ENCODE data around the gene CAP2.
"Not testable (repeated sequence)": the region's sequence is repeated elsewhere in the genome, so short reads cannot be mapped to it uniquely, and the experiment has no call there.

The CAP2 gene

GRCh38 chr6:17501982-17502704 lies 108.7 kb downstream of the CAP2 start:
- FAIRE-seq (no peak), DNase-seq (ENCODE audit: low spot score) (no peak)

GRCh38 chr6:17503051-17503450 lies 109.7 kb downstream of the CAP2 start:
- no peak for FAIRE-seq

GRCh38 chr6:17504005-17504404 lies 110.6 kb downstream of the CAP2 start:
- FAIRE-seq = no peak
- DNase-seq (ENCODE audit: low spot score) = no peak

More at GRCh38 chr6:17503051-17503450, 109.7 kb downstream of the CAP2 start:
- no peak for DNase-seq (ENCODE audit: low spot score)

DNA sequence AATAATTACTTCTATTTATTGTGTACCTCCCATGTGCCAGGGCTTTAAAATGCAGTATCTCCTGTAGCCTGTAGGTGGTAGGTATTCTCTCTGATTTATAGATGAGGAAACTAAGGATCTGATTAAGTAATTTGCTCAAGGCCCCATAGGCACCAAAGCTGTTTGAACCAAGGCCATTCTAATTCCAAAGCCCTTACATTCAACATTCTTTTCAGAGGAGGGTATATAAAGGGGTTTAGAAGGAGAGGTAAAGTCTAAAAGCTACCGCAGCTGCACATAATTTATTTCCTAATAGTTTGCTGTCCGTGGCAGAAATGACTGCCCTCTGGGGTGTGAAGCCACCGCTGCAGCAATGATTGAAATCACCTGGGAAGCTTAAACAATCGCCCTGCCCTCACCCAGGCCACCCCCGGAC lies 111.7 kb downstream of the CAP2 start:
- FAIRE-seq (no peak), DNase-seq (ENCODE audit: low spot score) (no peak)

DNA sequence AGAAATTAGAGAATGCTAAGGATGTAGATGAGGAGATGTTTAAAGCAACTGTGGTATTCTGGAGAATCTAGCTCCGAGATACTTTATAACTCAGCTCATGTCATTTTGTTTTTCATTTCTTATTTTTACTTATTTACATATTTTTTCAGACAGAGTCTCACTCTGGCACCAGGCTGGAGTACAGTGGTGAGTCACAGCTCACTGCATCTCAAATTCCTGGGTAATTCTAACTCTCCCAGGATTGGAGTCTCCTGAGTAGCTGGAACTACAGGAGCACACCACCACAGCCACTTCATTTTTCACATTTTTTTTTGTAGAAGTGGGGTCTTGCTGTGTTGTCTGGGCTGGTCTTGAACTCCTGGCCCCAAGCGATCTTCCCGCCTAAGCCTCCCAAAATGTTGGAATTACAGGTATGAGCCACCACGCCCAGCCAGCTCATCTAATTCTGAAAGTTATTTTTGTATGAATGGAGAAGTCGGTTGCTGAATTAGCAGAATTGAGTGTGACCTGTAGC lies 112.4 kb downstream of the CAP2 start:
- DNase-seq (ENCODE audit: low spot score) (no peak), FAIRE-seq (no peak)

- DNase-seq (ENCODE audit: low spot score) (no peak), FAIRE-seq (no peak)
These were observed 113.1 kb downstream of the CAP2 start for GRCh38 chr6:17506531-17506930.

DNA sequence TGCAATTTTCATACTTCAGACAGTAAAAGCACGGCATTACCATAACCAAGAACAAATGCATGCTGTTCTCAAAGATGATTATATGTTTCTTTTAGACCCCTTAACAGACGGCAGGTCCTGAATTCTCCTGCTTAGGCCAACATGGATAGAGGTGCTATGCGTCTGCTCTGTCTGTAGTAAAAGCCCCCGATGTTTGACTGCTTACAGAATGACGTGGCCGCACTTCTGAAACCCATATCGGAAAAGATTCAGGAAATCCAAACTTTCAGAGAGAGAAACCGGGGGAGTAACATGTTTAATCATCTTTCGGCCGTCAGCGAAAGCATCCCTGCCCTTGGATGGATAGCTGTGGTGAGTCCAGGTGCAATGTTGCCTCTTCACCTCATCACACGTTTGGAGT lies 113.6 kb downstream of the CAP2 start:
- DNase-seq (ENCODE audit: low spot score) (no peak), FAIRE-seq (no peak)

DNA sequence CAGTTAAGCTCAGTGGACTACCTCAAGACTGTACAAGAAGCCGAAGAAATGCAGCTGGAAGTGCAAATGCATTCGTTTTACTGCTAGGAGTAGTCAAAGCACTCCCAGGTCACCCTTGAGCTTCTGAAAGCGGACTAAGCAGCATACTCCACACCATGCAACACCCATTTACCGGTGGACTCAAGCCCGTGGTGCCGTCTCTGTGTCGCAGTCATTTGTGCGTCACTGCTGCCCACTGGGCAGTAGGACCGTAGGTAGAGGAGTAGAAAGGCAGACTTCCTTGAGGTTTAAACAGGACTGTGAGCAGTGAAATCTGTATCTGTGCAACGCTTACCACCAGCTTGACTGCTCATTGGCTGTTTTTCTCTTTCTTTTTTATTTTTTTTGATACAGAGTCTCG lies 117.7 kb downstream of the CAP2 start:
- FAIRE-seq (no peak), DNase-seq (ENCODE audit: low spot score) (no peak)

DNA sequence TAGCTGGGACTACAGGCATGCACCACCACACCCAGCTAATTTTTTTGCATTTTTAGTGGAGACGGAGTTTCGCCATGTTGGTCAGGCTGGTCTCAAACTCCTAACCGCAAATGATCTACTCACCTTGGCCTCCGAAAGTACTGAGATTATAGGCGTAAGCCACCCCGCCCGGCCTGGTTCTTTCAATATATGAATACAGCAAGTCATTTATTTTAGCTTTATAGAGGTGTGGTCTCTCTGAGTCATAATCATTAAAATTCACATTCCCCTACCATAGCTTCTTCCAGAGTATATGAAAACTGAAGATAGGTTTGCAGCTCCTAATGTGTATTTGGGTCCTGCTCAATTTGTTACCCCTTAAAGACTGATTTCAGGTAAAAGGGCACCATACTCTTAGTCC lies 118.2 kb downstream of the CAP2 start:
- no peak for FAIRE-seq
- DNase-seq (ENCODE audit: low spot score) = no peak

DNA sequence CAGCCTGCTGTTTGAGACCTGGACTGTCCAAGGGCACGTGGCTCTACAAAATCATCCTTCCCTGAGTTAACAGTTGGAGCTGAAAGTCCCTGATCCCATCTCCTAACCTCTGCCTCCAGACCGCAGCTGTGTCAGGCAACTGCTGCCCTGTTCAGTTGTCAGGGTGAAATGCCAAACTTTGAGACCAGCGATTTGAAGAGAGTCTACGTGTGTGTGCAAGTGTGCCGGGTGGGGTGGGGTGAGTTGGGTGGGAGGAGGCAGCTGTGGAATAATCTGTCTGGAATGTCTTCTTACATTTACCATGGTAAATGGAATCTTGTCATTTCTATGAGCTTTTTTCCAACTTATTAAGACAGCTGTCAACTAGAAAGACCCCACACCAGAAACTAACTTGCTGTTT lies 125.7 kb downstream of the CAP2 start:
- no peak for DNase-seq (ENCODE audit: low spot score)
- no peak for FAIRE-seq

DNA sequence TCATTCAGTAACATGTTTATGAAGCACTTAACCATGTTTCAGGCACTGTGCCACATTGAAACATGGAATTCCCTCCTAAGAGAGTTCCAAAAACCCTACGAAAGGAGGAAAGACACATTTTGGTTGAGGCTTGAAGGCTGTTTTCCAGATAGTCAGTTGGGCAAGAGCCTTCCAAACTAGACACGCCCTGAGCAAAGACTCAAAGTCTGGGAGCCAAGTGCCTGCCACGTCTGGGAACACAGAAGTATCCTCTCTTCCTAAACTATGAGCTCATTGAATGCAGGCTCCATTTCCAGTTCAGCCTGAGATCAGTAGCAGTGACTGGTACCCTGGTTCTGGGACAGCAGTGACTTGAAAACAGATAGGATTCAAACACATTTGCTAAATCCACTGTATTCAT lies 132.2 kb downstream of the CAP2 start:
- FAIRE-seq = no peak

GRCh38 chr6:17527076-17527475 lies 133.7 kb downstream of the CAP2 start:
- FAIRE-seq = no peak
- no peak for DNase-seq (ENCODE audit: low spot score)

More for the DNA sequence above, 132.2 kb downstream of the CAP2 start:
- no peak for DNase-seq (ENCODE audit: low spot score)

DNA sequence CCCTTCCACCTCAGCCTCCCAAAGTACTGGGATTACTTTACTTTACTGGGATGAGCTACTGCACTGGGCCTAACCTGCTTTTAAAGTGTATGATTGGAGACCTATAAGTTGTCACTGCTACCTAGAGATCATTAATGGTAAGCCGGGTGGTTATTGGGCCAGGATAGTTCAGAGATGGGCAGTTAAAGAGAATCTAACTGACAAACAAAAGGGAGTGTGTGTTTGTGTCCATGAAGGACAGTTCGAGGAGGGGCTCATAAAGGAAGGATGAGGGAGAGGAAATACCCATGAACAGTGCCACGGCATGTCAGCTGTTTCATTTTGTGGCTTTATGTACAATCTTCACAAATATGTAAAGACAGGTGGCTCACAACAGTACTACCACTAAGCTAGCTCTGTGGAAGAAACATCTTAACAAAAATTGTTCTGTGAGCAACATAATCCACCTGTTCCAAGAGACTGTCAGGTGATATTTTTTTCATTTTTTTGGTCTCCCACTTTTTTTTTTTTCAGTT lies 137.0 kb downstream of the CAP2 start:
- FAIRE-seq (no peak), DNase-seq (ENCODE audit: low spot score) (no peak)

- DNase-seq (ENCODE audit: low spot score) (no peak), FAIRE-seq (no peak)
These were observed 143.2 kb downstream of the CAP2 start for GRCh38 chr6:17536586-17536985.

GRCh38 chr6:17542243-17542642 lies 148.8 kb downstream of the CAP2 start:
- DNase-seq (ENCODE audit: low spot score) (no peak), FAIRE-seq (no peak)

- not testable (repeated sequence) for DNase-seq (ENCODE audit: low spot score); FAIRE-seq
These were observed 152.3 kb downstream of the CAP2 start for GRCh38 chr6:17545681-17546080.

DNA sequence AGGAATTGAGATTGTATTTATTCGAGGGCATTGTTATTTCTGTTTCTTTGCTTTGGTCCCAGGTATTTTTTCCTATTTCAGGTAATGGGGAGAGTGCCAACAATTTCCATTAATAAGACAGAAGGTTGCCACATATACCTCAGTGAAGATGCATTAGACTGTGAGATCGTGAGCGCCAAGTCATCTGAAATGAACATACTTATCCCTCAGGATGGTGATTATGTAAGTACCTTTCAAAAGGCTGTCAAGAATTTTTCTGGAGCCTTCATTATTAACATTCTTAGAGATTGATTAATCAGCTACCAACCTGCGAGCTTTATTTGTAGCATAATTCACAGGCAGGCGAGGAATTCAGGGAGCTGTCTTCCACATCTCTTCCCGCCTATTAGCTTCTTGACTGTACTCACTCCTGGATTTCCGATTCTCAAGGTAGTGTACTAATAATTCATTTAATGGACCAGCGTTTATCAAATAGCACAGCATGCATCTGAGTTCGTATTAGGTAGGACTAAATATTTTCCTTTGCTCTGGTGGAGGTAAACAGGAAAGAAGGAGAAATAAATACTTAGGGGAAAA lies 158.1 kb downstream of the CAP2 start:
- DNase-seq (ENCODE audit: low spot score) (no peak), FAIRE-seq (no peak)

- DNase-seq (ENCODE audit: low spot score) = no peak
- no peak for FAIRE-seq
These were observed 159.5 kb downstream of the CAP2 start for GRCh38 chr6:17552861-17553260.

DNA sequence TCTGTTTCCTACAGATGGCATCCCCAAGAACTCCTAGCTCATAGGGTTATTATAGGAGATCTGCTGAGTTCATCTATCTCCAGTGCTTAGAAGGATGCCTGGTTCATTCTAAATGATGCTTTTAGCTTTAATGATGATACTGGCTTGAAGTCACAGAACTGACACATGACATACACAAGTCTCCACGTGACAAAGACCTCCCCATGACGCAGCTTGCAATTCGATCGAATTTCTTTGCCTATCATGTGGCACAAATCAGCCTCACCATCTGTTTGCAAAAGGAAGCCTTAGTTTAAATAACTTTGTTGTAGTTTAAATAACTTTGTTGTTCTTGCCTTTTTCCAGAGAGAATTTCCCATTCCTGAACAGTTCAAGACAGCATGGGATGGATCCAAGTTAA lies 162.6 kb downstream of the CAP2 start:
- no peak for DNase-seq (ENCODE audit: low spot score)
- FAIRE-seq = no peak

- FAIRE-seq (no peak), DNase-seq (ENCODE audit: low spot score) (no peak)
These were observed 169.2 kb downstream of the CAP2 start for GRCh38 chr6:17562636-17563035.

- DNase-seq (ENCODE audit: low spot score) (no peak), FAIRE-seq (no peak)
These were observed 172.0 kb downstream of the CAP2 start for GRCh38 chr6:17565399-17565798.

DNA sequence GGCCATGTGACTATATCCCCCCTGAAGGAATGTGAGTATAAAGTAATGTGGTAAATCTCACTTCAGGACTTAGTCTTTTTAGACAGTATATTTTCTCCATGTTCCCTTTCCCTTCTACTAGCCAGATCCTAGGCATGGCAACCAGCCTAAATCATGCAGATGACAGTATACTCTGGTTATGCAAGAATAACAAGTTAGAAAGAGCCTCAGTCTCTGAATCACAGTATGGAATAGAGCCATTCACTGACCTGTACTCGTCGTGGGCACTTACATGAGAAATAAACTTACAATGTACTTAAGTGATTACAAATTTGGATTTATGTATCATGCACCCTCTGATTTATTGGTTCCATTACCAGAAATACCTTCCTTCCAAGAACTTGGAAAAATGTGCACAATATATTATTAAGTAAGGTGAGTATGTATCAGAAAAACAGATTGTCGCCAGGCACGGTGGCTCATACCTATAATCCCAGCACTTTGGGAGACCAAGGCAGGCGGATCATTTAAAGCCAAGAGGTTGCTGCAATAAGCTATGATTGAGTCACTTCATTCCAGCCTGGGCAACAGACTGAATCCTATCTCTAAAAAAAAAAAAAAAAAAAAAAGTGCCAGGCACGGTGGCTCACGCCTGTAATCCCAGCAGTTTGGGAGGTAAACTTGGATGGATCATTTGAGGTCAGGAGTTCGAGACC lies 181.6 kb downstream of the CAP2 start:
- FAIRE-seq (no peak), DNase-seq (ENCODE audit: low spot score) (no peak)

Data from RCC 7860 (cell line).